H1 (cell line): ENCODE results near the gene NPM1.

Experiments
- EZH2 ChIP-seq: fragments of 200-600 bp; sonication (generic); IDR thresholded peaks from 2 replicates; pipeline ENCODE4 v1.7.1; 2012; ENCODE audit warnings: low read depth, mild to moderate bottlenecking, moderate library complexity, low read length, inconsistent platforms; ENCODE audit not compliant: severe bottlenecking
- JUND ChIP-seq: IDR thresholded peaks from 2 replicates; pipeline ENCODE4 v1.6.1; 2011; ENCODE audit warnings: mild to moderate bottlenecking, improper control_type of control experiment, low read length
- KDM1A ChIP-seq: fragments of 200-600, 300-600 bp; sonication (generic); IDR thresholded peaks from 2 replicates; pipeline ENCODE4 v1.7.1; 2016; ENCODE audit warnings: mild to moderate bottlenecking, low read length, borderline replicate concordance
- RAD21 ChIP-seq, 2 experiments: IDR thresholded peaks in 1 of 2; conservative IDR thresholded peaks in 1 of 2; 2 replicates each; pipeline ENCODE4 v1.6.1; 2011; ENCODE audit warnings: low read depth in 2 of 2, low read length in 2 of 2, improper control_type of control experiment in 1 of 2, inconsistent platforms in 1 of 2, mild to moderate bottlenecking in 1 of 2, moderate library complexity in 1 of 2
- RNF2 ChIP-seq: fragments of 200-900, 300-1000 bp; sonication (generic); IDR thresholded peaks from 2 replicates; pipeline ENCODE4 v1.7.1; 2016; ENCODE audit warnings: borderline replicate concordance, low read depth, mild to moderate bottlenecking, antibody characterized with exemption, low read length; ENCODE audit not compliant: poor library complexity, severe bottlenecking; ENCODE audit errors: missing control alignments

- TF ChIP-seq JUND = no peak
- TF ChIP-seq EZH2 = no peak
- no peak for TF ChIP-seq KDM1A
- no peak for TF ChIP-seq RAD21 (IDR thresholded peaks at IDR 0.05 in 1 of 2, conservative IDR thresholded peaks at IDR 0.05 in 1 of 2; ENCODE audit: low read depth in 2 of 2, low read length in 2 of 2)
- no peak for TF ChIP-seq RNF2
Observed at GRCh38 chr5:171416160-171417049, 28.8 kb downstream of the NPM1 start.
